Right forelimb (tissue), 1 donor: ENCODE measurements around the gene MMP2.

Source experiments
- DNase-seq: peaks from one replicate; pipeline ENCODE4 v3.0.0-alpha.2; 2018

MMP2 gene

GRCh38 chr16:55521792-55522191 is 42.8 kb downstream of the MMP2 start:
- no peak for DNase-seq

- no peak for DNase-seq
Observed at GRCh38 chr16:55526441-55526840, 47.4 kb downstream of the MMP2 start.

GRCh38 chr16:55527885-55528284 is 48.9 kb downstream of the MMP2 start:
- no peak for DNase-seq

GRCh38 chr16:55529018-55529417 is 50.0 kb downstream of the MMP2 start:
- no peak for DNase-seq

- DNase-seq: no peak
Observed at GRCh38 chr16:55530316-55530856, 51.4 kb downstream of the MMP2 start.

- DNase-seq: no peak
Observed at GRCh38 chr16:55532227-55532626, 53.2 kb downstream of the MMP2 start.

GRCh38 chr16:55534756-55535155 is 55.8 kb downstream of the MMP2 start:
- DNase-seq: no peak

- DNase-seq: no peak
Observed at GRCh38 chr16:55539049-55539448, 60.1 kb downstream of the MMP2 start.

- DNase-seq: no peak
Observed at GRCh38 chr16:55539488-55539887, 60.5 kb downstream of the MMP2 start.

- no peak for DNase-seq
Observed at GRCh38 chr16:55540221-55540620, 61.2 kb downstream of the MMP2 start.

- no peak for DNase-seq
Observed at GRCh38 chr16:55542459-55543082, 63.6 kb downstream of the MMP2 start.

- no peak for DNase-seq
Observed at GRCh38 chr16:55543472-55543871, 64.5 kb downstream of the MMP2 start.

GRCh38 chr16:55552621-55553020 is 73.6 kb downstream of the MMP2 start:
- DNase-seq: no peak

GRCh38 chr16:55555436-55555835 is 76.4 kb downstream of the MMP2 start:
- no peak for DNase-seq
